SK-N-SH (cell line): ENCODE data around the gene CYFIP2. TPM values are rescaled to one million over a fixed set of nuclear protein-coding genes. Genes with fewer than 3 reads are reported as not detected.

ENCODE experiments used
- CTCF ChIA-PET: fragments of 300-600, 350-600 bp; formaldehyde crosslinking; extraction: SDS; loops from one replicate; lab custom pipeline; 2021; lab: Yijun Ruan, JAX
- POLR2A ChIA-PET: fragments of 350-600 bp; sonication (Branson Sonifier 250); formaldehyde crosslinking; extraction: SDS; loops from one replicate; lab custom pipeline; 2020; ENCODE audit warnings: antibody characterized with exemption, inconsistent platforms; lab: Yijun Ruan, JAX
- DNase-seq: peaks from one replicate; pipeline ENCODE4 v3.0.0; 2012
- H2AFZ ChIP-seq: fragments of 200-600 bp; sonication (generic); 2 replicates; pipeline ENCODE4 v1.8.1; 2016; ENCODE audit warnings: antibody characterized with exemption, mild to moderate bottlenecking, low read depth
- H3F3A ChIP-seq: fragments of 200-600 bp; sonication (generic); replicated peaks from 2 replicates; pipeline ENCODE3; 2016; ENCODE audit warnings: antibody characterized with exemption, mild to moderate bottlenecking; ENCODE audit not compliant: insufficient read depth
- H3K27ac ChIP-seq, 2 experiments: fragments of 200-500 bp in 1 of 2; fragments of 200-600 bp in 1 of 2; sonication (Bioruptor generic) in 1 of 2; sonication (generic), shearing (Covaris generic) in 1 of 2; 2 replicates each; pipeline versions ENCODE4 v1.5.1 to v1.6.1; 2014 to 2016; ENCODE audit warnings: low read depth in 2 of 2, inconsistent platforms in 1 of 2, low read length in 1 of 2, mild to moderate bottlenecking in 1 of 2, mixed read lengths in 1 of 2
- H3K27me3 ChIP-seq: fragments of 200-600 bp; sonication (generic), shearing (Covaris generic); 2 replicates; pipeline ENCODE4 v1.6.1; 2016; ENCODE audit warnings: mixed run types; ENCODE audit not compliant: insufficient read depth
- H3K36me3 ChIP-seq, 2 experiments: fragments of 200-500 bp in 1 of 2; fragments of 200-600 bp in 1 of 2; sonication (Bioruptor generic) in 1 of 2; sonication (generic) in 1 of 2; replicated peaks in 1 of 2; 2 replicates each; pipeline versions ENCODE3 to v1.5.1; 2014 to 2016; ENCODE audit warnings: low read length in 1 of 2, mild to moderate bottlenecking in 1 of 2; ENCODE audit not compliant: insufficient read depth in 2 of 2, control insufficient read depth in 1 of 2
- H3K4me1 ChIP-seq, 2 experiments: fragments of 200-500 bp in 1 of 2; fragments of 200-600 bp in 1 of 2; sonication (Bioruptor generic) in 1 of 2; sonication (generic), shearing (Covaris generic) in 1 of 2; 2 replicates each; pipeline versions ENCODE4 v1.5.1 to v1.6.1; 2014 to 2016; ENCODE audit warnings: low read depth in 1 of 2, low read length in 1 of 2, mixed run types in 1 of 2; ENCODE audit not compliant: insufficient read depth in 2 of 2, control insufficient read depth in 1 of 2
- H3K4me2 ChIP-seq: fragments of 200-600 bp; sonication (generic), shearing (Covaris generic); 2 replicates; pipeline ENCODE4 v1.6.1; 2017; ENCODE audit warnings: mixed run types
- H3K4me3 ChIP-seq, 2 experiments: fragments of 200-500 bp in 1 of 2; fragments of 200-600 bp in 1 of 2; sonication (Bioruptor generic) in 1 of 2; sonication (generic), shearing (Covaris generic) in 1 of 2; 2 replicates each; pipeline versions ENCODE4 v1.5.1 to v1.8.1; 2014 to 2016; ENCODE audit warnings: low read depth in 2 of 2, inconsistent platforms in 1 of 2, low read length in 1 of 2, mild to moderate bottlenecking in 1 of 2, mixed read lengths in 1 of 2, moderate library complexity in 1 of 2
- H3K79me2 ChIP-seq: fragments of 200-600 bp; sonication (generic); 2 replicates; pipeline ENCODE4 v1.8.1; 2017; ENCODE audit warnings: mild to moderate bottlenecking; ENCODE audit not compliant: insufficient read depth
- H3K9ac ChIP-seq: fragments of 200-600 bp; sonication (generic); 2 replicates; pipeline ENCODE4 v1.6.1; 2017; ENCODE audit warnings: mixed run types
- H3K9me2 ChIP-seq: fragments of 200-600 bp; sonication (generic); 2 replicates; pipeline ENCODE4 v1.6.1; 2017; ENCODE audit warnings: mixed run types
- H3K9me3 ChIP-seq: fragments of 200-600 bp; sonication (generic); 2 replicates; pipeline ENCODE4 v1.6.1; 2017; ENCODE audit warnings: mixed run types, mild to moderate bottlenecking, moderate library complexity
- H4K20me1 ChIP-seq: fragments of 200-600 bp; sonication (generic); 2 replicates; pipeline ENCODE4 v1.6.1; 2017; ENCODE audit warnings: mild to moderate bottlenecking, mixed run types; ENCODE audit not compliant: insufficient read depth
- CHD2 ChIP-seq: fragments of 150-350 bp; IDR thresholded peaks from 2 replicates; pipeline ENCODE4 v1.6.1; 2018; ENCODE audit warnings: low read length; ENCODE audit not compliant: partially characterized antibody
- CTCF ChIP-seq: fragments of 200-600 bp; sonication (generic); IDR thresholded peaks from 2 replicates; pipeline ENCODE4 v1.6.1; 2017; ENCODE audit warnings: antibody characterized with exemption, mild to moderate bottlenecking, moderate library complexity
- ELF1 ChIP-seq: IDR thresholded peaks from 2 replicates; pipeline ENCODE4 v1.4.0; 2012
- FOXJ3 ChIP-seq: sonication (generic); formaldehyde crosslinking; IDR thresholded peaks from 2 replicates; pipeline ENCODE4 v1.5.1; 2020; ENCODE audit warnings: mild to moderate bottlenecking, missing genetic modification reagents
- RAD21 ChIP-seq: IDR thresholded peaks from 2 replicates; pipeline ENCODE4 v1.6.1; 2012; ENCODE audit warnings: mild to moderate bottlenecking, low read length
- RCOR1 ChIP-seq: fragments of 150-350 bp; IDR thresholded peaks from 2 replicates; pipeline ENCODE4 v1.6.1; 2017; ENCODE audit warnings: antibody characterized with exemption, low read length
- RXRA ChIP-seq: IDR thresholded peaks from 2 replicates; pipeline ENCODE4 v1.4.0; 2012; ENCODE audit warnings: low read depth, mild to moderate bottlenecking, borderline replicate concordance
- ZBTB33 ChIP-seq: IDR thresholded peaks from 2 replicates; pipeline ENCODE4 v1.4.0; 2012; ENCODE audit warnings: low read depth, borderline replicate concordance
- WGBS: methylation state at CpG from one replicate; pipeline ENCODE4 v1.1.6; 2017; ENCODE audit warnings: low lambda C conversion rate; 5-methylcytosine and 5-hydroxymethylcytosine counted together
- polyA plus RNA-seq, 3 experiments: library from polyadenylated mRNA; depleted of rRNA; stranded (reverse); fragments of >200 nt; gene quantifications; 2 replicates each; pipeline ENCODE4 v1.2.3, GENCODE V29; 2012

CYFIP2 gene
- polyA plus RNA-seq, 1 of the 3 experiments (the other 2 are of a cell fraction) = 20.1 TPM

- ChIA-PET POLR2A (no interaction called here), CTCF (interaction anchor here (8.6 kb wide), 1 partner anchor 21 kb away, joined by 46 read pairs; no protein-coding TSS in a partner anchor)
- WGBS = 94% methylated on average over 2 of the region's 2 CpGs
Measured at GRCh38 chr5:157348049-157348400, 82.1 kb downstream of the CYFIP2 start.

More at GRCh38 chr5:157348049-157348400, 82.1 kb downstream of the CYFIP2 start:
- no peaks in the 10 kb centered on the region for H3K9me3 ChIP-seq
- H3F3A ChIP-seq = no peaks in the 10 kb centered on the region
- no peak for DNase-seq
- no peaks in the 10 kb centered on the region for H3K79me2 ChIP-seq
- H3K9me2 ChIP-seq = no peaks in the 10 kb centered on the region
- TF ChIP-seq RCOR1 (no peak), ZBTB33 (no peak), RXRA (no peak), CHD2 (no peak), CTCF (no peak), RAD21 (no peak), ELF1 (no peak), FOXJ3 (CRISPR knock-in tag) (no peak)
- H3K4me3 ChIP-seq = no peak overlapping the region
- H3K4me1 ChIP-seq = no peaks in the 10 kb centered on the region
- peaks cover 0 to 14% of the 10 kb centered on the region in 2 experiments for H3K36me3 ChIP-seq
- H2AFZ ChIP-seq = no peak overlapping the region
- no peaks in the 10 kb centered on the region for H3K27me3 ChIP-seq
- H3K4me2 ChIP-seq = no peak overlapping the region
- H3K27ac ChIP-seq = no peak overlapping the region
- H4K20me1 ChIP-seq = no peaks in the 10 kb centered on the region
- H3K9ac ChIP-seq = no peak overlapping the region
